Aorta (tissue), 5 donors: ENCODE results near the gene RNF112. TPM values are rescaled to one million over a fixed set of nuclear protein-coding genes. Genes with fewer than 3 reads are reported as not detected.

Experiments used
- ATAC-seq: fragments of 200-7000 bp; cut with Tn5 transposase; one replicate; pipeline ENCODE4 v1.9.1; 2022; ENCODE audit warnings: moderate library complexity; ENCODE audit not compliant: low FRiP score
- DNase-seq, 2 donors: peaks; one replicate each; pipeline ENCODE4 v3.0.0-alpha.2; 2020
- H3K27ac ChIP-seq, 2 donors: one replicate each; pipeline ENCODE4 v1.5.1; 2013; ENCODE audit warnings: low read length in 2 of 2, mild to moderate bottlenecking in 2 of 2, moderate library complexity in 2 of 2, control low read depth in 1 of 2, inconsistent platforms in 1 of 2, low read depth in 1 of 2
- H3K27me3 ChIP-seq, 2 donors: one replicate each; pipeline ENCODE4 v1.6.1; 2013; ENCODE audit warnings: control low read depth in 1 of 2, low read length in 1 of 2, mild to moderate bottlenecking in 1 of 2, moderate library complexity in 1 of 2; ENCODE audit not compliant: insufficient read depth in 2 of 2, control insufficient read depth in 1 of 2
- H3K36me3 ChIP-seq, 2 donors: one replicate each; pipeline ENCODE4 v1.6.1; 2013; ENCODE audit warnings: control low read depth in 1 of 2, low read length in 1 of 2, mild to moderate bottlenecking in 1 of 2; ENCODE audit not compliant: insufficient read depth in 2 of 2, control insufficient read depth in 1 of 2
- H3K4me1 ChIP-seq, 2 donors: one replicate each; pipeline ENCODE4 v1.6.1; 2013; ENCODE audit warnings: low read length in 2 of 2, control low read depth in 1 of 2, mild to moderate bottlenecking in 1 of 2, moderate library complexity in 1 of 2; ENCODE audit not compliant: insufficient read depth in 2 of 2, control insufficient read depth in 1 of 2
- H3K4me3 ChIP-seq, 2 donors: one replicate each; pipeline ENCODE4 v1.5.1; 2013; ENCODE audit warnings: low read length in 2 of 2, control low read depth in 1 of 2, mild to moderate bottlenecking in 1 of 2
- H3K9me3 ChIP-seq: one replicate; pipeline ENCODE4 v1.6.1; 2013; ENCODE audit warnings: mild to moderate bottlenecking, low read length; ENCODE audit not compliant: control insufficient read depth
- WGBS, 2 donors: extraction: QIAGEN DNeasy Blood & Tissue Kit; methylation state at CpG; one replicate each; pipeline ENCODE4 v1.1.7; 2013; 5-methylcytosine and 5-hydroxymethylcytosine counted together
- intact Hi-C, 2 donors: fragments of 100-400 bp; cut with DNase I; formaldehyde crosslinking; loops; one replicate each; pipeline versions ENCODE4 v1.14.2 to v1.15.0; 2022
- polyA plus RNA-seq, 2 donors: library from polyadenylated mRNA; stranded (reverse); fragments of 200-250 nt; gene quantifications; one replicate each; pipeline ENCODE4 v1.2.3, GENCODE V29; 2013
- total RNA-seq, 2 donors: library from RNA; stranded (reverse); fragmentation: NEBNext Ultra II Directional; extraction: Animal tissue kit (Norgen Biotek cat#: 25700); gene quantifications; one replicate each; pipeline ENCODE4 v1.2.1, GENCODE V29; 2021
- donor health status: healthy with polysubstance abuse.
- donor health status: Bipolar disorder and iron deficiency.
- donor health status: DM: no; HTN: no; CAD: no.
- donor health status: DM: no; HTN: no; CAD: no.
- donor health status: DM: yes; HTN: yes; CAD: no.

Gene RNF112
- total and polyA plus RNA-seq, 4 donors: 5.1 to 9.9 (median 6.5) TPM

- H3K9me3 ChIP-seq: no peaks in the 10 kb centered on the region
- H3K36me3 ChIP-seq: peaks cover 0 to 5% of the 10 kb centered on the region in 2 donors
- WGBS, 2 donors: 64 to 66% methylated on average over 13 of the region's 13 CpGs
- H3K4me1 ChIP-seq: peaks cover 0 to 3% of the 10 kb centered on the region in 2 donors
- H3K4me3 ChIP-seq: peak overlapping the region in 1 of 2 donors; percentile 75
- no peaks in the 10 kb centered on the region for H3K27me3 ChIP-seq
- DNase-seq (peak in 1 of 2 donors; percentile 56), ATAC-seq (no peak)
- H3K27ac ChIP-seq: peak overlapping the region in 1 of 2 donors; percentile 43
- intact Hi-C loops: loop anchor here in 1 of 2 donors (5.0 kb wide), 1 partner anchor 68 kb away; no protein-coding TSS in a partner anchor
These were observed 31.5 kb upstream of the RNF112 start for GRCh38 chr17:19379361-19380065.

- no peak overlapping the region for H3K27ac ChIP-seq
- H3K36me3 ChIP-seq: peaks cover 0 to 5% of the 10 kb centered on the region in 2 donors
- DNase-seq (peak in 1 of 2 donors; percentile 59), ATAC-seq (no peak)
- no peak overlapping the region for H3K4me3 ChIP-seq
- H3K27me3 ChIP-seq: no peaks in the 10 kb centered on the region
- intact Hi-C loops: no loop called here
- 85% methylated on average over 29 of the region's 29 CpGs for WGBS, 2 donors
- no peaks in the 10 kb centered on the region for H3K9me3 ChIP-seq
- H3K4me1 ChIP-seq: peaks cover 0 to 8% of the 10 kb centered on the region in 2 donors
These were observed 30.3 kb upstream of the RNF112 start for GRCh38 chr17:19380481-19381301.

- H3K27ac ChIP-seq: no peak overlapping the region
- ATAC-seq: no peak
- WGBS, 2 donors: 87 to 91% methylated on average over 7 of the region's 7 CpGs
- peaks cover 0 to 8% of the 10 kb centered on the region in 2 donors for H3K4me1 ChIP-seq
- intact Hi-C loops: no loop called here
- no peak overlapping the region for H3K4me3 ChIP-seq
- no peaks in the 10 kb centered on the region for H3K27me3 ChIP-seq
- H3K9me3 ChIP-seq: no peaks in the 10 kb centered on the region
- peak in 1 of 2 donors; percentile 43 for DNase-seq
- H3K36me3 ChIP-seq: peaks cover 0 to 5% of the 10 kb centered on the region in 2 donors
These were observed 29.7 kb upstream of the RNF112 start for GRCh38 chr17:19381361-19381740.

- peaks cover 0 to 8% of the 10 kb centered on the region in 2 donors for H3K4me1 ChIP-seq
- DNase-seq (peak in 1 of 2 donors; percentile 68), ATAC-seq (no peak)
- no peaks in the 10 kb centered on the region for H3K9me3 ChIP-seq
- no peak overlapping the region for H3K4me3 ChIP-seq
- H3K27me3 ChIP-seq: no peaks in the 10 kb centered on the region
- WGBS, 2 donors: 85 to 86% methylated on average over 31 of the region's 31 CpGs
- H3K36me3 ChIP-seq: peaks cover 0 to 5% of the 10 kb centered on the region in 2 donors
- intact Hi-C loops: no loop called here
- H3K27ac ChIP-seq: no peak overlapping the region
These were observed 29.1 kb upstream of the RNF112 start for GRCh38 chr17:19381741-19382444.

- Histone ChIP-seq H3K4me1 (peaks cover 0 to 8% of the 10 kb centered on the region in 2 donors), H3K4me3 (no peak overlapping the region), H3K27ac (no peak overlapping the region), H3K27me3 (no peaks in the 10 kb centered on the region), H3K9me3 (no peaks in the 10 kb centered on the region), H3K36me3 (peaks cover 0 to 5% of the 10 kb centered on the region in 2 donors)
- intact Hi-C loops: no loop called here
- no peak for ATAC-seq
- WGBS, 2 donors: 58 to 60% methylated on average over 13 of the region's 13 CpGs
- peak in 1 of 2 donors; percentile 67 for DNase-seq
These were observed 28.2 kb upstream of the RNF112 start for GRCh38 chr17:19382531-19383444.

- peaks cover 0 to 13% of the 10 kb centered on the region in 2 donors for H3K4me1 ChIP-seq
- DNase-seq (peak in 1 of 2 donors; percentile 72), ATAC-seq (no peak)
- H3K36me3 ChIP-seq: peaks cover 0 to 5% of the 10 kb centered on the region in 2 donors
- no peak overlapping the region for H3K4me3 ChIP-seq
- whole genome bisulfite sequencing, 2 donors: 18 to 27% methylated on average over 6 of the region's 6 CpGs
- no peaks in the 10 kb centered on the region for H3K9me3 ChIP-seq
- intact Hi-C loops: no loop called here
- H3K27ac ChIP-seq: peak overlapping the region in 1 of 2 donors; percentile 68
- no peaks in the 10 kb centered on the region for H3K27me3 ChIP-seq
These were observed 27.2 kb upstream of the RNF112 start for GRCh38 chr17:19383681-19384470.

GRCh38 chr17:19384723-19385391, 26.2 kb upstream of the RNF112 start:
- Histone ChIP-seq H3K9me3 (no peaks in the 10 kb centered on the region), H3K27me3 (no peaks in the 10 kb centered on the region), H3K36me3 (peaks cover 0 to 5% of the 10 kb centered on the region in 2 donors), H3K27ac (peak overlapping the region; percentile 68 to 79), H3K4me3 (no peak overlapping the region), H3K4me1 (peaks cover 0 to 13% of the 10 kb centered on the region in 2 donors)
- DNase-seq (peak; percentile 91), ATAC-seq (peak; percentile 76)
- intact Hi-C loops: no loop called here
- WGBS, 2 donors: 2 to 5% methylated on average over 16 of the region's 16 CpGs
